Common myeloid progenitor, CD34-positive (primary cell): ENCODE data around the gene PNKD.

Experiments
- CTCF ChIA-PET: fragments of 350-600 bp; sonication (Branson Sonifier 250); formaldehyde crosslinking; loops from one replicate; lab custom pipeline; 2021; ENCODE audit warnings: antibody characterized with exemption; lab: Charles Lee
- POLR2A ChIA-PET: fragments of 350-600 bp; sonication (Branson Sonifier 250); formaldehyde crosslinking; loops from one replicate; lab custom pipeline; 2021; ENCODE audit warnings: antibody characterized with exemption; lab: Charles Lee
- DNase-seq, 3 donors: peaks; one replicate each; pipeline versions ENCODE4 v3.0.0 to v3.0.0-alpha.2; 2013
- H3K27ac ChIP-seq, 2 experiments: 1 replicate in 1 of 2; 2 replicates in 1 of 2; pipeline ENCODE4 v1.7.0; 2013; ENCODE audit warnings: inconsistent platforms in 2 of 2, low read length in 2 of 2, mild to moderate bottlenecking in 2 of 2, low read depth in 1 of 2, moderate library complexity in 1 of 2; ENCODE audit not compliant: severe bottlenecking in 2 of 2, insufficient read depth in 1 of 2, poor library complexity in 1 of 2
- H3K27me3 ChIP-seq, 5 experiments: replicated peaks in 2 of 5; 1 replicate in 3 of 5; 2 replicates in 2 of 5; pipeline versions ENCODE4 v1.6.1 to v1.7.0; 2013; ENCODE audit warnings: low read length in 4 of 5, mild to moderate bottlenecking in 2 of 5, moderate library complexity in 2 of 5, inconsistent platforms in 1 of 5; ENCODE audit not compliant: insufficient read depth in 5 of 5, control insufficient read depth in 4 of 5
- H3K36me3 ChIP-seq, 4 experiments: 1 replicate in 2 of 4; 2 replicates in 2 of 4; pipeline versions ENCODE4 v1.6.1 to v1.7.0; 2013; ENCODE audit warnings: low read length in 3 of 4, control low read depth in 1 of 4, mild to moderate bottlenecking in 1 of 4; ENCODE audit not compliant: control insufficient read depth in 4 of 4, insufficient read depth in 4 of 4
- H3K4me1 ChIP-seq, 4 experiments: 1 replicate in 3 of 4; 2 replicates in 1 of 4; pipeline versions ENCODE4 v1.6.1 to v1.7.1; 2013; ENCODE audit warnings: low read length in 3 of 4, mild to moderate bottlenecking in 3 of 4, control low read depth in 1 of 4, inconsistent platforms in 1 of 4, moderate library complexity in 1 of 4; ENCODE audit not compliant: control insufficient read depth in 4 of 4, insufficient read depth in 4 of 4; ENCODE audit errors: control extremely low read depth in 1 of 4
- H3K4me3 ChIP-seq, 7 experiments: 1 replicate in 4 of 7; 2 replicates in 3 of 7; pipeline versions ENCODE4 v1.5.1 to v1.7.0; 2013; ENCODE audit warnings: mild to moderate bottlenecking in 7 of 7, low read length in 6 of 7, moderate library complexity in 6 of 7, inconsistent platforms in 2 of 7, low read depth in 2 of 7, control low read depth in 1 of 7; ENCODE audit not compliant: insufficient read depth in 4 of 7, control insufficient read depth in 1 of 7; ENCODE audit errors: extremely low read depth in 1 of 7
- H3K9me3 ChIP-seq, 5 experiments: 1 replicate in 4 of 5; 2 replicates in 1 of 5; pipeline versions ENCODE4 v1.6.1 to v1.7.1; 2013; ENCODE audit warnings: low read length in 4 of 5, mild to moderate bottlenecking in 2 of 5, inconsistent platforms in 1 of 5, low read depth in 1 of 5, moderate library complexity in 1 of 5; ENCODE audit not compliant: control insufficient read depth in 4 of 5, insufficient read depth in 2 of 5; ENCODE audit errors: control extremely low read depth in 1 of 5
- WGBS: methylation state at CpG from one replicate; pipeline ENCODE4 v1.1.5; 2013; ENCODE audit not compliant: insufficient coverage; 5-methylcytosine and 5-hydroxymethylcytosine counted together

The PNKD gene

GRCh38 chr2:218318241-218318640 lies 47.9 kb downstream of the PNKD start:
- peak in 1 of 3 donors; percentile 41 for DNase-seq
- ChIA-PET CTCF (interaction anchor here (1.0 to 22.1 kb wide), 9 partner anchors 11 to 43 kb away, joined by 3 to 340 read pairs (median 6); partner anchors contain the start of gene CATIP), POLR2A (interaction anchor here (3.0 kb wide), 1 partner anchor 15 kb away, joined by 14 read pairs; no protein-coding TSS in a partner anchor)

GRCh38 chr2:218319813-218320365 lies 49.6 kb downstream of the PNKD start:
- Histone ChIP-seq H3K4me1 (peaks cover 15 to 84% (median 73%) of the 10 kb centered on the region in 4 experiments), H3K4me3 (no peak overlapping the region), H3K36me3 (peaks cover 0 to 11% (median 0%) of the 10 kb centered on the region in 4 experiments), H3K27me3 (no peaks in the 10 kb centered on the region), H3K9me3 (no peaks in the 10 kb centered on the region), H3K27ac (no peak overlapping the region)
- WGBS: 34% methylated on average over 4 of the region's 6 CpGs
- CTCF ChIA-PET: interaction anchor here (1.1 to 22.5 kb wide), 5 partner anchors 12 to 38 kb away, joined by 4 to 340 read pairs (median 27); partner anchors contain the start of gene CATIP
- POLR2A ChIA-PET: no interaction called here
- DNase-seq: peak in 2 of 3 donors; percentile 49 to 58

More at GRCh38 chr2:218318241-218318640, 47.9 kb downstream of the PNKD start:
- WGBS: 94% methylated on average over 7 of the region's 7 CpGs
- Histone ChIP-seq H3K27ac (peak overlapping the region in 1 of 2 experiments; percentile 91), H3K4me3 (no peak overlapping the region), H3K36me3 (peaks cover 0 to 11% (median 0%) of the 10 kb centered on the region in 4 experiments), H3K9me3 (no peaks in the 10 kb centered on the region), H3K4me1 (peaks cover 18 to 81% (median 62%) of the 10 kb centered on the region in 4 experiments), H3K27me3 (no peaks in the 10 kb centered on the region)

- POLR2A ChIA-PET: no interaction called here
- peaks cover 10 to 84% (median 75%) of the 10 kb centered on the region in 4 experiments for H3K4me1 ChIP-seq
- no peaks in the 10 kb centered on the region for H3K9me3 ChIP-seq
- no peak overlapping the region for H3K27ac ChIP-seq
- H3K36me3 ChIP-seq: peaks cover 0 to 11% (median 0%) of the 10 kb centered on the region in 4 experiments
- WGBS: 100% methylated on average over 2 of the region's 3 CpGs
- DNase-seq: no peak
- CTCF ChIA-PET: interaction anchor here (1.1 to 22.5 kb wide), 6 partner anchors 11 to 75 kb away, joined by 4 to 340 read pairs (median 17); partner anchors contain the start of gene CATIP
- no peak overlapping the region for H3K4me3 ChIP-seq
- H3K27me3 ChIP-seq: no peaks in the 10 kb centered on the region
These were observed 50.5 kb downstream of the PNKD start for GRCh38 chr2:218320704-218321336.

- Histone ChIP-seq H3K27me3 (no peaks in the 10 kb centered on the region), H3K27ac (peak overlapping the region; percentile 64 to 84), H3K36me3 (peaks cover 0 to 20% (median 0%) of the 10 kb centered on the region in 4 experiments), H3K9me3 (no peaks in the 10 kb centered on the region), H3K4me1 (peaks cover 7 to 84% (median 76%) of the 10 kb centered on the region in 4 experiments), H3K4me3 (peak overlapping the region; percentile 45 to 97 (median 86))
- DNase-seq: peak; percentile 86 to 93 (median 89)
- ChIA-PET CTCF (interaction anchor here (0.6 to 22.5 kb wide), 9 partner anchors 9 to 73 kb away, joined by 3 to 340 read pairs (median 4); partner anchors contain the start of gene CATIP), POLR2A (interaction anchor here (1.0 to 2.3 kb wide), 4 partner anchors 10 to 73 kb away, joined by 7 read pairs; no protein-coding TSS in a partner anchor)
- under 1% methylated on average over 49 of the region's 69 CpGs for WGBS
These were observed 52.6 kb downstream of the PNKD start for GRCh38 chr2:218322768-218323525.

GRCh38 chr2:218323526-218324472 lies 53.5 kb downstream of the PNKD start:
- ChIA-PET CTCF (interaction anchor here (0.7 to 22.5 kb wide), 5 partner anchors 8 to 34 kb away, joined by 3 to 340 read pairs (median 27); partner anchors contain the start of gene CATIP), POLR2A (interaction anchor here (1.4 to 2.3 kb wide), 3 partner anchors 9 to 73 kb away, joined by 5 to 7 read pairs (median 7); no protein-coding TSS in a partner anchor)
- Histone ChIP-seq H3K4me3 (peak overlapping the region; percentile 45 to 97 (median 86)), H3K9me3 (no peaks in the 10 kb centered on the region), H3K27me3 (no peaks in the 10 kb centered on the region), H3K36me3 (peaks cover 0 to 21% (median 0%) of the 10 kb centered on the region in 4 experiments), H3K27ac (peak overlapping the region; percentile 64 to 84), H3K4me1 (peaks cover 7 to 87% (median 77%) of the 10 kb centered on the region in 4 experiments)
- peak in 1 of 3 donors; percentile 29 for DNase-seq
- 0% methylated on average over 11 of the region's 24 CpGs for WGBS
